ENCODE data around the gene ADGRV1. TPM values are rescaled to one million over a fixed set of nuclear protein-coding genes. Genes with fewer than 3 reads are reported as not detected.

The ADGRV1 gene
- total RNA-seq, 1 experiment from 2014 or later, result 64.8 TPM

DNA sequence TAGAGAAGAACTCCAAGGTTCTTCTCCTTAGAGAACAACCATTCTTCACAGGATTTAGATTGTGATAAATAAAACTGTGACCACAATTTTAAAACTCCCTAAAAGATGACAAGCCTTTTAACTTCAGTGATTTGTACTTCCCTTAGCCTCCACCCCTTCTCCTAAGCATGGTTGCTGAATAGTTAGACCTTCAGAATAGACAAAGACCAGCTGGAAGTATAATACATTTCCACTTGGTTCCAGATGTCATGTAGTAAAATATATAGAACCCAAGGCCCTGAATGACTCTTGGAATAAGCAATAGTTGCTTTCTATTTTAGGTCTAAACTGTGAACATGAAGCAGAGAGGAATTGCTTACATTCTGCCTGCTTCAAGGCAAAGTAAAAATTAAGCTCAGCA is 615.8 kb downstream of the ADGRV1 start:
- H3T11ph ChIP-seq (ENCODE audit: low read length), result no peak overlapping the region
- no peak overlapping the region for H2BK15ac ChIP-seq (ENCODE audit: low read depth, low read length)
- H4K5ac ChIP-seq (ENCODE audit: insufficient read length, low read depth, low read length), result no peak overlapping the region
- no peak overlapping the region for H4K91ac ChIP-seq (ENCODE audit: insufficient read length, low read depth, low read length)
- no peak overlapping the region for H3K56ac ChIP-seq (ENCODE audit: insufficient read length, low read depth, low read length)
- no peaks in the 10 kb centered on the region for H3K27me3 ChIP-seq (ENCODE audit: insufficient read depth, low read length)
- no peak overlapping the region for H2BK20ac ChIP-seq (ENCODE audit: low read depth, low read length, poor library complexity, severe bottlenecking)
- H3K4me2 ChIP-seq (ENCODE audit: insufficient read depth, insufficient read length, low read length), result no peak overlapping the region
- no peak overlapping the region for H3K27ac Mint-ChIP-seq
- no peak overlapping the region for H3K4ac ChIP-seq (ENCODE audit: low read depth, low read length)
- no peak overlapping the region for H3K4me3 Mint-ChIP-seq
- DNase-seq, result no peak
- H3K23me2 ChIP-seq (ENCODE audit: insufficient read length, low read depth, low read length, poor library complexity, severe bottlenecking), result no peaks in the 10 kb centered on the region
- peaks cover 30 to 38% of the 10 kb centered on the region in 2 experiments for H3K4me1 Mint-ChIP-seq
- H3K27me3 Mint-ChIP-seq (ENCODE audit: low read depth), result no peaks in the 10 kb centered on the region
- H3K9ac ChIP-seq (ENCODE audit: extremely low read depth, insufficient read length, low read length), result no peak overlapping the region
- peaks cover 0 to 3% of the 10 kb centered on the region in 2 experiments; a peak in 1 of 5 replicates for H3K9me3 Mint-ChIP-seq
- no peaks in the 10 kb centered on the region for H4K20me1 ChIP-seq (ENCODE audit: control insufficient read depth, insufficient read depth, insufficient read length)
- H3K36me3 Mint-ChIP-seq (ENCODE audit: insufficient read depth in 1 of 3, low read depth in 3 of 3), result no peaks in the 10 kb centered on the region
- no peak overlapping the region for H2BK5ac ChIP-seq (ENCODE audit: insufficient read length, low read length)
- no peak overlapping the region for H3K14ac ChIP-seq (ENCODE audit: insufficient read depth, low read length)
- H2BK120ac ChIP-seq (ENCODE audit: low read depth, low read length, poor library complexity, severe bottlenecking), result no peak overlapping the region
- peaks cover 4% of the 10 kb centered on the region; the same call in 1 of the 2 replicates for H3K4me1 ChIP-seq (ENCODE audit: insufficient read depth, low read length)
- no peak overlapping the region for H2BK12ac ChIP-seq (ENCODE audit: insufficient read length, low read depth, low read length)
- TF ChIP-seq, protein P1, sequence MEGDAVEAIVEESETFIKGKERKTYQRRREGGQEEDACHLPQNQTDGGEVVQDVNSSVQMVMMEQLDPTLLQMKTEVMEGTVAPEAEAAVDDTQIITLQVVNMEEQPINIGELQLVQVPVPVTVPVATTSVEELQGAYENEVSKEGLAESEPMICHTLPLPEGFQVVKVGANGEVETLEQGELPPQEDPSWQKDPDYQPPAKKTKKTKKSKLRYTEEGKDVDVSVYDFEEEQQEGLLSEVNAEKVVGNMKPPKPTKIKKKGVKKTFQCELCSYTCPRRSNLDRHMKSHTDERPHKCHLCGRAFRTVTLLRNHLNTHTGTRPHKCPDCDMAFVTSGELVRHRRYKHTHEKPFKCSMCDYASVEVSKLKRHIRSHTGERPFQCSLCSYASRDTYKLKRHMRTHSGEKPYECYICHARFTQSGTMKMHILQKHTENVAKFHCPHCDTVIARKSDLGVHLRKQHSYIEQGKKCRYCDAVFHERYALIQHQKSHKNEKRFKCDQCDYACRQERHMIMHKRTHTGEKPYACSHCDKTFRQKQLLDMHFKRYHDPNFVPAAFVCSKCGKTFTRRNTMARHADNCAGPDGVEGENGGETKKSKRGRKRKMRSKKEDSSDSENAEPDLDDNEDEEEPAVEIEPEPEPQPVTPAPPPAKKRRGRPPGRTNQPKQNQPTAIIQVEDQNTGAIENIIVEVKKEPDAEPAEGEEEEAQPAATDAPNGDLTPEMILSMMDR (conservative IDR thresholded peaks at IDR 0.05), result no peak
- no peak overlapping the region for H4K8ac ChIP-seq (replicated peaks; ENCODE audit: insufficient read length, low read depth, low read length)
- H3K79me1 ChIP-seq (ENCODE audit: insufficient read depth, low read depth, low read length, poor library complexity, severe bottlenecking), result no peaks in the 10 kb centered on the region
- H3K9me3 ChIP-seq (ENCODE audit: control insufficient read depth, low read depth, low read length), result no peaks in the 10 kb centered on the region
- H3K27ac ChIP-seq (ENCODE audit: insufficient read length, low read depth, low read length), result no peak overlapping the region
- H2AK5ac ChIP-seq (ENCODE audit: insufficient read length, low read length), result no peak overlapping the region
- H3K79me2 ChIP-seq (ENCODE audit: insufficient read depth, low read length), result no peaks in the 10 kb centered on the region
- no peak overlapping the region for H3K18ac ChIP-seq (ENCODE audit: insufficient read length, low read depth, low read length)
- H2AFZ ChIP-seq (ENCODE audit: low read length), result no peak overlapping the region
- H3K23ac ChIP-seq (ENCODE audit: insufficient read length, low read depth, low read length), result no peak overlapping the region

All from H9 (cell line).